ENCODE results near the gene FZR1. TPM values are rescaled to one million over a fixed set of nuclear protein-coding genes. Genes with fewer than 3 reads are reported as not detected.
A peak's percentile ranks its signal among the peaks of the same experiment; 100 is the strongest.
"Not testable (repeated sequence)": the region's sequence is repeated elsewhere in the genome, so short reads cannot be mapped to it uniquely, and the experiment has no call there.

FZR1 gene
- total and polyA plus RNA-seq, 2 of the 13 experiments (the other 11 are each of a cell fraction or from before 2014, with no cell fraction given) = 29.0 to 30.8 TPM

GRCh38 chr19:3565139-3565538 lies 59.0 kb downstream of the FZR1 start:
- H3K9ac ChIP-seq (ENCODE audit: insufficient read depth, low read depth, low read length) = no peak overlapping the region
- H3K4me1 ChIP-seq (ENCODE audit: insufficient read depth, low read length) = peaks cover 49% of the 10 kb centered on the region
- 39% methylated on average over 14 of the region's 19 CpGs for WGBS (ENCODE audit: low lambda C conversion rate)
- no TSS peak for BruUV-seq (replicated peaks)
- H3K79me2 ChIP-seq (ENCODE audit: insufficient read depth, low read length) = no peaks in the 10 kb centered on the region
- no peak overlapping the region for H2AFZ ChIP-seq (ENCODE audit: low read length)
- peaks cover 0 to 1% of the 10 kb centered on the region in 2 experiments; a peak in 2 of 5 replicates for H3K27me3 ChIP-seq (ENCODE audit: control insufficient read depth in 1 of 2, insufficient read depth in 2 of 2, low read length in 2 of 2)
- FAIRE-seq (no peak), ATAC-seq (peak; percentile 64), DNase-seq (ENCODE audit: low spot score) (peak; percentile 46)
- intact Hi-C loops (cut with micrococcal nuclease; ENCODE audit: unreplicated experiment) (no loop called here), in situ Hi-C loops (cut with HindIII; ENCODE audit: extremely low pct_ligation_motif_present, low pct_unique_long_range_greater_than_20kb) (no loop called here)
- H4K20me1 ChIP-seq (ENCODE audit: insufficient read depth, low read length) = no peaks in the 10 kb centered on the region
- TF ChIP-seq FOXK1 (CRISPR knock-in tag; IDR thresholded peaks at IDR 0.05; ENCODE audit: borderline replicate concordance, low read depth) (no peak), SAP130 (CRISPR knock-in tag; IDR thresholded peaks at IDR 0.05; ENCODE audit: low read depth) (peak; percentile 34; the same call in 1 of the 2 replicates), ZNF619 (CRISPR knock-in tag; IDR thresholded peaks at IDR 0.05) (no peak), CREB1 (IDR thresholded peaks at IDR 0.05) (peak; percentile 53), CREB1 (CRISPR knock-in tag; IDR thresholded peaks at IDR 0.05) (no peak), ZNF549 (CRISPR knock-in tag; IDR thresholded peaks at IDR 0.05) (no peak), SCMH1 (CRISPR knock-in tag; IDR thresholded peaks at IDR 0.05; ENCODE audit: borderline replicate concordance) (no peak), GLI4 (CRISPR knock-in tag; IDR thresholded peaks at IDR 0.05; ENCODE audit: borderline replicate concordance) (no peak), FOSL2 (CRISPR knock-in tag; IDR thresholded peaks at IDR 0.05) (peak; percentile 84)
- H3K4me2 ChIP-seq (ENCODE audit: low read depth, low read length) = peak overlapping the region; percentile 38
- POLR2A ChIA-PET = interaction anchor here (1.2 kb wide), 1 partner anchor 9 kb away, joined by 3 read pairs; no protein-coding TSS in a partner anchor
- no peak overlapping the region for H3K4me3 ChIP-seq (replicated peaks in 1 of 3; ENCODE audit: insufficient read depth in 1 of 3, low read depth in 2 of 3, low read length in 3 of 3)
- no peaks in the 10 kb centered on the region for H3K9me3 ChIP-seq (ENCODE audit: low read length)
- CTCF ChIA-PET (ENCODE audit: low intra/inter-chr PET ratio, low total read pairs) = no interaction called here
- H3K27ac ChIP-seq (ENCODE audit: extremely low read length, insufficient read depth, low read length) = no peak overlapping the region
- no peaks in the 10 kb centered on the region for H3K36me3 ChIP-seq (replicated peaks in 1 of 2; ENCODE audit: control insufficient read depth in 1 of 2, insufficient read depth in 2 of 2, low read length in 2 of 2)

- FAIRE-seq; BruUV-seq (replicated peaks); H3K9ac ChIP-seq (ENCODE audit: insufficient read depth, low read depth, low read length); H3K9me3 ChIP-seq (ENCODE audit: low read length); H3K36me3 ChIP-seq (replicated peaks in 1 of 2; ENCODE audit: control insufficient read depth in 1 of 2, insufficient read depth in 2 of 2, low read length in 2 of 2); H3K79me2 ChIP-seq (ENCODE audit: insufficient read depth, low read length); ATAC-seq; H3K4me3 ChIP-seq (replicated peaks in 1 of 3; ENCODE audit: insufficient read depth in 1 of 3, low read depth in 2 of 3, low read length in 3 of 3); H2AFZ ChIP-seq (ENCODE audit: low read length); in situ Hi-C loops (cut with HindIII; ENCODE audit: extremely low pct_ligation_motif_present, low pct_unique_long_range_greater_than_20kb); H3K27me3 ChIP-seq (ENCODE audit: control insufficient read depth in 1 of 2, insufficient read depth in 2 of 2, low read length in 2 of 2); DNase-seq (ENCODE audit: low spot score); CTCF ChIA-PET (ENCODE audit: low intra/inter-chr PET ratio, low total read pairs); H3K27ac ChIP-seq (ENCODE audit: extremely low read length, insufficient read depth, low read length); H4K20me1 ChIP-seq (ENCODE audit: insufficient read depth, low read length): not testable (repeated sequence)
- POLR2A ChIA-PET = interaction anchor here (0.7 to 0.8 kb wide), 2 partner anchors 12 to 172 kb away, joined by 3 read pairs; no protein-coding TSS in a partner anchor
- Histone ChIP-seq H3K4me1 (ENCODE audit: insufficient read depth, low read length) (peaks cover 48% of the 10 kb centered on the region), H3K4me2 (ENCODE audit: low read depth, low read length) (peak overlapping the region; percentile 32; the same call in 1 of the 2 replicates)
- intact Hi-C loops (cut with micrococcal nuclease; ENCODE audit: unreplicated experiment) = loop anchor here (5.0 kb wide), 1 partner anchor 63 kb away; the partner anchor contains the start of gene FZR1
- 7% methylated on average over 11 of the region's 11 CpGs for WGBS (ENCODE audit: low lambda C conversion rate)
Observed at GRCh38 chr19:3570042-3570441, 63.9 kb downstream of the FZR1 start.

All from HepG2 (cell line).